Non-pigmented ciliary epithelial cell (primary cell): Measurements from ENCODE around the gene CUX1.
"Not testable (repeated sequence)": the region's sequence is repeated elsewhere in the genome, so short reads cannot be mapped to it uniquely, and the experiment has no call there.

Experiments used
- DNase-seq: peaks from one replicate; pipeline ENCODE4 v3.0.0-alpha.2; 2010; ENCODE audit warnings: low read depth

The CUX1 gene

GRCh38 chr7:101917566-101917965 is 100.1 kb downstream of the CUX1 start:
- no peak for DNase-seq

DNA sequence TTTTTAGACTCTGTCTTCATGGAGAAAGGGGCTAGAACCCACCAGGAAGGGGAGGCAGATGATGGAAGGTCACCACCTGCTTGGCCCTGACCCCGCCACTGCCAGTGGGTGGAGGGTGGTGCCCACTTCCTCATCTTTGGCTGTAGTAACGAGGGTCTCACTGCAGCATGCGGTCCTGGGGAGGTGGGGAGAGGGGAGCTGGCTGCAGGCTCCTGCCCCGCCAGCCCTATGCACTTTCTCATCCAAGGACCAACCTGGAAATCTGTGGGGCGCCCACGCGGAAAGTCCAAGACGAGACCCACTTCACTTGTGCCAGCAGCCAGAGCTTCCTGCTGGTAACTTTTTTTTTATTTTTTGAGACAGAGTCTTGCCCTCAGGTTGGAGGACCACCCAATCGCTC is 101.0 kb downstream of the CUX1 start:
- no peak for DNase-seq

DNA sequence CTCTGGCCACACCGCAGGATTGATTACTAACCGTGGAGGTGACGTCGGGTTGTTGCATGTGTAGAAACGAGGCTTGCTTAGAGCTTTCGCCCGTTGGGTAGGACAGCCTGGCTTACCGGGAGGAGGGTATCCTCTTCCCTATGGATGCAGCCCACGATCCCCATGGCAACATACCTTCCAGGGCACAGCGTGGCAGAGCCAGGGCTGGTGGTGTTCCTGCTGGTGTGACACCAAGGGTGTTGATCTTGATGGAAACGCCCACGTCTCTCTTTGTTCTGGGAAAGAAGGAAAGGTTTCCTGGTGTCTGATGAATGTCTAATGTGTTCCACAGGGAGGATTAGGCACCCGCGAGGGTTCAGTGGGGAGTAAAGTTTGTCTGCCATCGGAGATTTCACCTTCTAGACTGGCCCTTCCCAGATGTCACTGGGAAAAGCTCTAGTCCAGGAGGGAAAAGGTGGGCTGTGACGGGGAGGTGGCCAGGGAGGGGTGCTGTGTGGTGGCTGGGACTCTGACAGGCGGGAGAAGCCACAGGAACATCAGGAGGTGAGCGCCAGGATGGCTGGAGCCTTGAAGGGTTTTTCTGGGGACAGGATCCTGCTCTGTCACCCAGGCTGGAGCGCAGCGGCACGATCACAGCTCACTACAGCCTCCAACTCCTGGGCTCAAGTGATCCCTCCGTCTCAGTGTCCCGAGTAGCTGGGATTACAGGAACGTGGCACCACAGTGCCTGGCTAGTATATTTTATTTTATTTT is 102.1 kb downstream of the CUX1 start:
- no peak for DNase-seq

- no peak for DNase-seq
These were observed 103.6 kb downstream of the CUX1 start for GRCh38 chr7:101921061-101921460.

GRCh38 chr7:101921546-101922489 is 104.4 kb downstream of the CUX1 start:
- peak; percentile 40 for DNase-seq

- DNase-seq = peak; percentile 18
These were observed 105.5 kb downstream of the CUX1 start for GRCh38 chr7:101922631-101923601.

DNA sequence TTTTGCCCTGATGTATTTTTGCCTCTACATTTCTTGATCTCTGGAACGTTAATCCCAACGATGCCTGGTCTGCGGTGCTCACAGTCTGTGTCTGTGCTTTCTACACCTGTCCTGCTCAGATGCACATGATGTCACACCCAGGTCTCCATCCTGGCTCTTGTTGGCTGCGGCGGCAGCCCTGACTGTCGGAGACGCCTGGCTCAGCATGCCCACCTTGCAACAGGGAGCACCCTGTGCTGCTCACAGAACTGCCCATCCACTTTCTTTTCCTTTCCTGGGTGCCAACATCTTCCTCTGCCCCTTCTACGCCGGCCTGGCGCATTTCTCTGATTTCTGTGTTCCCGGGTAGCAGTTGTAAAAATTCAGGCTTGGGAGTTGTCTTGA is 106.2 kb downstream of the CUX1 start:
- DNase-seq = no peak

- DNase-seq = peak; percentile 26
These were observed 106.7 kb downstream of the CUX1 start for GRCh38 chr7:101924171-101924570.

DNA sequence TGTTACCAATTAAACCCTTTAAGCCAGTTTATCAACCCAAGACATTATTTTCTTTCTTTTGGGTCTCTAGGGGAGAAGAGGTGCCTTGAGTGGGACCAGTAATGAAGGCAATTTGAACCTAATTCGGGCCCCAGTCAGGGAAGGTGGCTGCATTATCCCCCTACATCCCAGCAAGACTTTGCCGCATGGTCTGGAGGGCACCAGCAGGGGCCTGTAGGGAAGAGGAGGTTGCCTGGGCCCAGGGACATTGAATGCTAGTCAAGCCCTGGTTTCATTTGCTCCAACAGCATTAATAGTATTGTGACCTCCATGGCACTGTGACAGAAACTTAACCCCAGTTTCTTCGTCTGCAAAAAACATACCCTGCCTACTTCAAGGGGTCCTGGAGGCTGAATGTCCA is 108.8 kb downstream of the CUX1 start:
- no peak for DNase-seq

GRCh38 chr7:101927389-101927788 is 110.0 kb downstream of the CUX1 start:
- no peak for DNase-seq

GRCh38 chr7:101927802-101928201 is 110.4 kb downstream of the CUX1 start:
- DNase-seq = no peak

- no peak for DNase-seq
These were observed 111.8 kb downstream of the CUX1 start for GRCh38 chr7:101929256-101929655.

- not testable (repeated sequence) for DNase-seq
These were observed 112.5 kb downstream of the CUX1 start for GRCh38 chr7:101929911-101930310.

GRCh38 chr7:101932083-101932482 is 114.7 kb downstream of the CUX1 start:
- DNase-seq = no peak

DNA sequence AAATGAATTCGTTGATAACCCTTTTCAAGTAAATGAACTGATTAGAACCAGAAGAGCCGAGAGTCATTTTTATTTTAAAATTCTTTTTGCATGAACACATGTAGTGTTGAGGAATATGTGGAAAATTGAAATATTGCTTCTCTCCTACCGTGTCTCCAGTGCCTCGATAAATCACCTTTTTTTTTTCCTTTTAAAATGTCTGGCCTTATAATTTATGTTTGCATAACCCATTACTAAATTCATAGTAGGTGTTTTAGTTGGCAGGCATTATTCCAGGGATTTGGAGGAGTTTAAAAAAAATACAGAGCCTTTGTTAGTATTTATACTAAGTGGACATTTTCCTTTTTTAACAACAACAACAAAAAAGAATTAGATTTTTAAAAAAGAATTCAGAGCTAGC is 115.6 kb downstream of the CUX1 start:
- DNase-seq = no peak

GRCh38 chr7:101933688-101934121 is 116.3 kb downstream of the CUX1 start:
- no peak for DNase-seq

- no peak for DNase-seq
These were observed 117.2 kb downstream of the CUX1 start for GRCh38 chr7:101934618-101935017.

GRCh38 chr7:101935521-101936141 is 118.2 kb downstream of the CUX1 start:
- no peak for DNase-seq

GRCh38 chr7:101936223-101936610 is 118.8 kb downstream of the CUX1 start:
- no peak for DNase-seq

- no peak for DNase-seq
These were observed 119.3 kb downstream of the CUX1 start for GRCh38 chr7:101936611-101937231.
